Mesendoderm (in vitro differentiated cells): ENCODE data around the gene PPP4C.
A peak's percentile ranks its signal among the peaks of the same experiment; 100 is the strongest.
"Not testable (repeated sequence)": the region's sequence is repeated elsewhere in the genome, so short reads cannot be mapped to it uniquely, and the experiment has no call there.

Experiments
- DNase-seq: peaks from one replicate; pipeline ENCODE4 v3.0.0; 2013
- H2AK5ac ChIP-seq: 2 replicates; pipeline ENCODE4 v1.6.1; 2013; ENCODE audit warnings: low read length, inconsistent platforms
- H2BK120ac ChIP-seq: 2 replicates; pipeline ENCODE4 v1.6.1; 2013; ENCODE audit warnings: low read depth, mild to moderate bottlenecking, low read length, moderate library complexity, mixed read lengths
- H2BK15ac ChIP-seq: replicated peaks from 2 replicates; pipeline ENCODE4 v1.6.1; 2013; ENCODE audit warnings: low read depth, mild to moderate bottlenecking, moderate library complexity
- H2BK5ac ChIP-seq: 2 replicates; pipeline ENCODE4 v1.6.1; 2013; ENCODE audit warnings: low read length, inconsistent platforms
- H3K18ac ChIP-seq: 2 replicates; pipeline ENCODE4 v1.6.1; 2013; ENCODE audit warnings: mild to moderate bottlenecking, low read length, mixed read lengths
- H3K23ac ChIP-seq: one replicate; pipeline ENCODE4 v1.6.1; 2013; ENCODE audit warnings: low read length
- H3K27ac ChIP-seq: 2 replicates; pipeline ENCODE4 v1.5.1; 2013; ENCODE audit warnings: low read depth, mild to moderate bottlenecking, inconsistent platforms, low read length, moderate library complexity
- H3K27me3 ChIP-seq: 2 replicates; pipeline ENCODE4 v1.6.1; 2013; ENCODE audit warnings: low read length, control low read depth, mild to moderate bottlenecking, inconsistent platforms; ENCODE audit not compliant: insufficient read depth, poor library complexity
- H3K36me3 ChIP-seq: 2 replicates; pipeline ENCODE4 v1.6.1; 2013; ENCODE audit warnings: low read length, inconsistent platforms; ENCODE audit not compliant: control insufficient read depth, insufficient read depth
- H3K4ac ChIP-seq: one replicate; pipeline ENCODE4 v1.6.1; 2013; ENCODE audit warnings: low read depth, mild to moderate bottlenecking, low read length, moderate library complexity
- H3K4me1 ChIP-seq: 2 replicates; pipeline ENCODE4 v1.6.1; 2013; ENCODE audit warnings: low read depth, low read length, inconsistent platforms; ENCODE audit not compliant: control insufficient read depth
- H3K4me2 ChIP-seq: 2 replicates; pipeline ENCODE4 v1.6.1; 2013; ENCODE audit warnings: low read length
- H3K4me3 ChIP-seq: 2 replicates; pipeline ENCODE4 v1.5.1; 2013; ENCODE audit warnings: mild to moderate bottlenecking, low read length
- H3K56ac ChIP-seq: one replicate; pipeline ENCODE4 v1.6.1; 2013; ENCODE audit warnings: low read length
- H3K79me1 ChIP-seq: 2 replicates; pipeline ENCODE4 v1.6.1; 2013; ENCODE audit warnings: low read length, inconsistent platforms
- H3K79me2 ChIP-seq: 2 replicates; pipeline ENCODE4 v1.6.1; 2013; ENCODE audit warnings: mild to moderate bottlenecking, low read length; ENCODE audit not compliant: control insufficient read depth, insufficient read depth
- H3K9ac ChIP-seq: 2 replicates; pipeline ENCODE4 v1.6.1; 2013; ENCODE audit warnings: low read length, inconsistent platforms
- H4K5ac ChIP-seq: one replicate; pipeline ENCODE4 v1.6.1; 2013; ENCODE audit warnings: low read length
- H4K8ac ChIP-seq: one replicate; pipeline ENCODE4 v1.6.1; 2013; ENCODE audit warnings: low read depth, mild to moderate bottlenecking, control low read depth, low read length, moderate library complexity
- WGBS: extraction: QIAGEN DNeasy Blood & Tissue Kit; methylation state at CpG from one replicate; pipeline ENCODE4 v1.1.7; 2013; ENCODE audit warnings: low lambda C conversion rate, missing lambda C conversion rate; ENCODE audit not compliant: insufficient coverage; ENCODE audit errors: extremely low coverage; 5-methylcytosine and 5-hydroxymethylcytosine counted together

PPP4C gene

GRCh38 chr16:30040690-30041089 is 35.1 kb upstream of the PPP4C start:
- H2BK5ac ChIP-seq, H3K79me2 ChIP-seq, H4K8ac ChIP-seq, H2BK15ac ChIP-seq, DNase-seq, H3K79me1 ChIP-seq, H3K18ac ChIP-seq, H3K4me3 ChIP-seq, H3K36me3 ChIP-seq, H3K4me1 ChIP-seq, H3K27ac ChIP-seq, H3K56ac ChIP-seq, H2BK120ac ChIP-seq, H4K5ac ChIP-seq, H3K23ac ChIP-seq, H3K4me2 ChIP-seq, H3K9ac ChIP-seq, H3K4ac ChIP-seq, H3K27me3 ChIP-seq, H2AK5ac ChIP-seq: not testable (repeated sequence)
- WGBS = no CpG with 5 or more reads among the region's 5 CpGs

- Histone ChIP-seq H2AK5ac (no peak overlapping the region), H3K18ac (no peak overlapping the region), H3K4me1 (no peaks in the 10 kb centered on the region), H3K9ac (no peak overlapping the region), H3K27ac (no peak overlapping the region), H3K4me2 (no peak overlapping the region), H3K23ac (no peak overlapping the region), H3K79me1 (no peaks in the 10 kb centered on the region), H2BK15ac (no peak overlapping the region), H2BK120ac (no peak overlapping the region), H3K56ac (no peak overlapping the region), H3K79me2 (no peaks in the 10 kb centered on the region), H2BK5ac (no peak overlapping the region), H3K27me3 (no peaks in the 10 kb centered on the region), H4K5ac (no peak overlapping the region), H3K4me3 (no peak overlapping the region), H3K36me3 (no peaks in the 10 kb centered on the region), H4K8ac (no peak overlapping the region), H3K4ac (no peak overlapping the region)
- no peak for DNase-seq
- 100% methylated on average over 1 of the region's 5 CpGs for WGBS
Observed at GRCh38 chr16:30041841-30042240, 34.0 kb upstream of the PPP4C start.

DNA sequence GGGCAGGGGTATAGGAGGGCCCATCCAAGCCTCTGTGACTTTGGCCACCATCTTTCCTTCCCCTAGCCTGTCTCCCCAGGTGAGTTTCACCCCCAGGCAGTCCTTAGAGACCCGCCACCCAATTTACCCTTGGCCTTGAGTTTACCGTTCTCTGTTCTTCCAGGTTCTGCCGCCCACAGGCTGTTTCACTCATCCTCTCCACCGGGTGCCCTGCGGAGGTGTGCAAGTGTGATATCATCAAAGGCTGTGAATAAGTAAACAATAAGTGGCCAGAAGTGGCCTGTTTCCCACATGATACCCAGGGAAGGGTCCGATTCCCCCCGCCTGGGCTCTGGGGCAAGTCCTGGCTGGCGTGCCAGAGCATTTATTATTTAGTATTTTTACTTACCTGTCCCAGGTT is 29.6 kb upstream of the PPP4C start:
- Histone ChIP-seq H4K8ac (no peak overlapping the region), H3K18ac (no peak overlapping the region), H3K79me2 (no peaks in the 10 kb centered on the region), H3K27ac (no peak overlapping the region), H2BK15ac (no peak overlapping the region), H3K27me3 (no peaks in the 10 kb centered on the region), H3K79me1 (no peaks in the 10 kb centered on the region), H3K4me2 (no peak overlapping the region), H2AK5ac (no peak overlapping the region), H2BK120ac (no peak overlapping the region), H3K9ac (no peak overlapping the region), H3K4me1 (no peaks in the 10 kb centered on the region), H3K56ac (no peak overlapping the region), H3K4ac (no peak overlapping the region), H2BK5ac (no peak overlapping the region), H4K5ac (no peak overlapping the region), H3K23ac (no peak overlapping the region), H3K4me3 (no peak overlapping the region), H3K36me3 (no peaks in the 10 kb centered on the region)
- no peak for DNase-seq
- WGBS = no CpG with 5 or more reads among the region's 8 CpGs

- H2BK5ac ChIP-seq = no peak overlapping the region
- H3K36me3 ChIP-seq = no peaks in the 10 kb centered on the region
- H4K5ac ChIP-seq = no peak overlapping the region
- no peak overlapping the region for H4K8ac ChIP-seq
- no peak overlapping the region for H3K9ac ChIP-seq
- no peaks in the 10 kb centered on the region for H3K79me2 ChIP-seq
- no peak for DNase-seq
- no CpG with 5 or more reads among the region's 1 CpG for WGBS
- no peak overlapping the region for H3K4ac ChIP-seq
- H3K79me1 ChIP-seq = no peaks in the 10 kb centered on the region
- no peak overlapping the region for H2AK5ac ChIP-seq
- H3K23ac ChIP-seq = no peak overlapping the region
- no peaks in the 10 kb centered on the region for H3K4me1 ChIP-seq
- no peak overlapping the region for H2BK120ac ChIP-seq
- H3K4me2 ChIP-seq = no peak overlapping the region
- no peak overlapping the region for H3K4me3 ChIP-seq
- H2BK15ac ChIP-seq = no peak overlapping the region
- no peak overlapping the region for H3K18ac ChIP-seq
- H3K27ac ChIP-seq = no peak overlapping the region
- H3K56ac ChIP-seq = no peak overlapping the region
- no peaks in the 10 kb centered on the region for H3K27me3 ChIP-seq
Observed at GRCh38 chr16:30046588-30046987, 29.2 kb upstream of the PPP4C start.

- Histone ChIP-seq H3K27me3 (no peaks in the 10 kb centered on the region), H3K18ac (no peak overlapping the region), H3K9ac (no peak overlapping the region), H2AK5ac (no peak overlapping the region), H3K4me1 (no peaks in the 10 kb centered on the region), H2BK5ac (no peak overlapping the region), H3K27ac (no peak overlapping the region), H3K79me2 (no peaks in the 10 kb centered on the region), H3K4me2 (no peak overlapping the region), H4K8ac (no peak overlapping the region), H2BK120ac (no peak overlapping the region), H2BK15ac (no peak overlapping the region), H3K79me1 (no peaks in the 10 kb centered on the region), H3K4ac (no peak overlapping the region), H3K23ac (no peak overlapping the region), H3K4me3 (no peak overlapping the region), H3K56ac (no peak overlapping the region), H3K36me3 (no peaks in the 10 kb centered on the region), H4K5ac (no peak overlapping the region)
- WGBS = no CpG with 5 or more reads among the region's 8 CpGs
- DNase-seq = no peak
Observed at GRCh38 chr16:30049871-30050270, 25.9 kb upstream of the PPP4C start.

DNA sequence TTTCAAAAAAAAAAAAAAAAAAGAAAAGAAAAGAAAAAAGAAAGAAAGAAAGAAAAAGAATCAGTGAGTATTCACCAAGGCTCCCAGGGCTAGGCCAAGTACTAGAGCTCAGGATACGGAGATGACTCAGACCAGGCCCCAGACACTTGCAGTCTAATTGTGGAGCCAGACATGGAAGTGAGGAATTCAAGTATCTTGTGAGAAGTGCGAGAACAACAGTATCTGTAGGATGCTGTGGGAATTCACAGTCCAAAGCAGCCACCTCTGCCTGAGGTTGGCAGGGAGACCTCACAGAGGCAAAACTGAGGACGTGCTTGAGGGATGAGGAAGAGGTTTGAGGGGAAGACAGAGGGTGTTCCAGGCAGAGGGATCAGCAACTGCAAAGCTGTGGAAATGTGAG is 24.3 kb upstream of the PPP4C start:
- Histone ChIP-seq H3K18ac (no peak overlapping the region), H3K4me3 (no peak overlapping the region), H3K79me1 (no peaks in the 10 kb centered on the region), H2BK15ac (no peak overlapping the region), H2BK5ac (no peak overlapping the region), H3K4ac (no peak overlapping the region), H3K23ac (no peak overlapping the region), H3K27me3 (no peaks in the 10 kb centered on the region), H3K4me1 (no peaks in the 10 kb centered on the region), H2AK5ac (no peak overlapping the region), H3K56ac (peak overlapping the region; percentile 25), H3K79me2 (no peaks in the 10 kb centered on the region), H3K36me3 (no peaks in the 10 kb centered on the region), H2BK120ac (no peak overlapping the region), H3K9ac (no peak overlapping the region), H3K4me2 (no peak overlapping the region), H4K8ac (no peak overlapping the region), H4K5ac (no peak overlapping the region), H3K27ac (no peak overlapping the region)
- peak; percentile 86 for DNase-seq
- no CpG with 5 or more reads among the region's 3 CpGs for WGBS
